Mucosa of rectum (tissue), 2 donors: ENCODE data around the gene S1PR3.

Experiments
- H3K27ac ChIP-seq, 2 donors: one replicate each; pipeline ENCODE4 v1.7.0; 2013; ENCODE audit warnings: inconsistent platforms in 2 of 2, low read depth in 2 of 2, low read length in 2 of 2
- H3K27me3 ChIP-seq, 2 donors: one replicate each; pipeline ENCODE4 v1.7.0; 2013; ENCODE audit warnings: low read length in 2 of 2; ENCODE audit not compliant: control insufficient read depth in 2 of 2, insufficient read depth in 2 of 2
- H3K36me3 ChIP-seq, 2 donors: one replicate each; pipeline ENCODE4 v1.7.0; 2013; ENCODE audit warnings: low read length in 2 of 2; ENCODE audit not compliant: control insufficient read depth in 2 of 2, insufficient read depth in 2 of 2
- H3K4me1 ChIP-seq, 2 donors: one replicate each; pipeline ENCODE4 v1.7.0; 2013; ENCODE audit warnings: low read length in 2 of 2, mild to moderate bottlenecking in 1 of 2; ENCODE audit not compliant: control insufficient read depth in 2 of 2, insufficient read depth in 2 of 2
- H3K4me3 ChIP-seq, 2 donors: one replicate each; pipeline ENCODE4 v1.7.0; 2013; ENCODE audit warnings: low read length in 2 of 2
- H3K9ac ChIP-seq, 2 donors: one replicate each; pipeline ENCODE4 v1.7.0; 2013; ENCODE audit warnings: low read length in 2 of 2, low read depth in 1 of 2, mild to moderate bottlenecking in 1 of 2
- H3K9me3 ChIP-seq, 2 donors: one replicate each; pipeline ENCODE4 v1.7.0; 2013; ENCODE audit warnings: low read length in 2 of 2; ENCODE audit not compliant: control insufficient read depth in 2 of 2
- donor health status: healthy.
- donor health status: Normal muscosa, but diverticular disease.

S1PR3 gene

DNA sequence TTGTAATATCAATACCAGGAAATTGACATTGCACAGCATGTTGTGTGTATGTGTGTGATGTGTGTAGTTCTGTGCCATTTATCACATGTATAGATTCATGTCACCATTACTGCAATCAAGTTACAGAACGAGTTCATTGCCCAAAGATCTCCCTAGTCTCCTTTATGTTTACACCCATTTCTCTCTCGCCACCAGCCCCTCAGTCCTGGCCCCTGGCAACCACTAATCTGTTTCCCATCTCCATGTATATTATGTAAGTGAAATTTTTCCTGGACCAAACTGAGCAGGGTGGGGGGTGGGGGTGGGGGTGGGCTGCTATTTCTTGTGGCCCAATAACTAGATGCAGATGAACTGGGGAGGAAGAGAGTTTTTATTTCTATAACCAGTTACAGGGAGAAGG is 11.5 kb upstream of the S1PR3 start:
- H3K4me3 ChIP-seq = no peak overlapping the region
- no peaks in the 10 kb centered on the region for H3K36me3 ChIP-seq
- H3K27ac ChIP-seq = no peak overlapping the region
- H3K9ac ChIP-seq = no peak overlapping the region
- no peaks in the 10 kb centered on the region for H3K9me3 ChIP-seq
- no peaks in the 10 kb centered on the region for H3K27me3 ChIP-seq
- peaks cover 0 to 2% of the 10 kb centered on the region in 2 donors for H3K4me1 ChIP-seq

GRCh38 chr9:88980740-88981203 is 10.5 kb upstream of the S1PR3 start:
- Histone ChIP-seq H3K27me3 (no peaks in the 10 kb centered on the region), H3K4me1 (peaks cover 0 to 2% of the 10 kb centered on the region in 2 donors), H3K4me3 (no peak overlapping the region), H3K9me3 (no peaks in the 10 kb centered on the region), H3K9ac (no peak overlapping the region), H3K36me3 (no peaks in the 10 kb centered on the region), H3K27ac (no peak overlapping the region)

DNA sequence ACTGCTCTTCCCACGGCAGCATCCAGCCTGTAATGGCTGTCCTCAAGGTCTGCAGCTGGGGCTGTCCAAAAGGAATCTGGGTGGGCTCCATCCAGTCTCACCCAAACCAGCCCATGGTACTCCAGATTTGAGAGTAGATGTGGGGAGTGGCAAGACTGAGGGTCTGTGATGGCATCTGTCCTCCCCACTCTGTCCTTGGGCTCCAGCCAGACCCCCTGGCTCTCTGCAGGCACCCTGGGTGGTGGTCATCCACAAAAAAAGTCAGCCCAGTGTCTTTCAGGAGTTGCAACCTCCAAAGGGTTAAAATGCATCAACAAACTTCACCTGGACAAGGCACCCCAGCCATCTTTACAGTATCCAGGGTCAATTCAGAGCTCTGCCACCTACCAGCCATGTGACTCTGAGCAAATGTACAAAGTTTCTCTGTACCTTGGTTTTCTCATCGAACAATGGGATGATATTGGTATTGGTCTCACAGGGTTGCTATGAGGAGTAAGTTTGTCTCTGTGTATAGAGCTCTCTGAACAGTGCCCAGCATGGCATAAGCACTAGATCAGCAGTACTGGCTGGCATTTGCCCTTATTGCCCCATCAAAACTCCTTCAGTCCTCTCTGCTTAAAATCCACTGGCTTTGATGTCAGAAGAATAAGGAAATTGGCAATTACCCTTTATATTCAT is 7.3 kb upstream of the S1PR3 start:
- Histone ChIP-seq H3K4me3 (no peak overlapping the region), H3K4me1 (no peaks in the 10 kb centered on the region), H3K27me3 (no peaks in the 10 kb centered on the region), H3K9ac (no peak overlapping the region), H3K27ac (no peak overlapping the region), H3K9me3 (no peaks in the 10 kb centered on the region), H3K36me3 (no peaks in the 10 kb centered on the region)

GRCh38 chr9:88984543-88984883 is 6.8 kb upstream of the S1PR3 start:
- no peak overlapping the region for H3K27ac ChIP-seq

DNA sequence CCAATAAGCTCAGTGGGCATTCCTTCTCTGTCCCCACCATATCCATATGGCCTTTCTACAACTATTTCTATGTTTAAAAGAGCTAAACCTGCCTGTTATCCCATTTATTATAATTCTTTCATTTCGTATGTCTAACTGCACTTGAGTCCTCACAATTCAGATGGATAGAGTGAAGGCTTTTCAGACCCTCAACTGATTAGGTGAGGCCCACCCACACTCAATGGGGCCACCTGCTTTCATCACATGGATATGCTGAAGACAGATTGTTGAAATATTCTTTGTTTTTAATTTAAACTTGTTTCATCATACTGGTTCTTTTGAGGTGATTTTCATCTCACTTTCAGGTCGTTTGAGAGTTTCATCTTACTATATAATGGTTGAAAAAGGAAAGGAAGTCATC is 5.7 kb upstream of the S1PR3 start:
- H3K4me1 ChIP-seq = no peaks in the 10 kb centered on the region

More at GRCh38 chr9:88984543-88984883, 6.8 kb upstream of the S1PR3 start:
- Histone ChIP-seq H3K36me3 (no peaks in the 10 kb centered on the region), H3K9ac (no peak overlapping the region), H3K4me3 (no peak overlapping the region), H3K9me3 (no peaks in the 10 kb centered on the region), H3K4me1 (no peaks in the 10 kb centered on the region), H3K27me3 (no peaks in the 10 kb centered on the region)

GRCh38 chr9:88986776-88987175 is 4.5 kb upstream of the S1PR3 start:
- H3K9me3 ChIP-seq = no peaks in the 10 kb centered on the region
- H3K4me3 ChIP-seq = no peak overlapping the region
- no peaks in the 10 kb centered on the region for H3K36me3 ChIP-seq
- H3K9ac ChIP-seq = no peak overlapping the region
- H3K27ac ChIP-seq = no peak overlapping the region
- peaks cover 0 to 1% of the 10 kb centered on the region in 2 donors for H3K4me1 ChIP-seq
- H3K27me3 ChIP-seq = peaks cover 0 to 1% of the 10 kb centered on the region in 2 donors

More for the DNA sequence above, 5.7 kb upstream of the S1PR3 start:
- Histone ChIP-seq H3K27me3 (no peaks in the 10 kb centered on the region), H3K36me3 (no peaks in the 10 kb centered on the region), H3K4me3 (no peak overlapping the region), H3K9ac (no peak overlapping the region), H3K27ac (no peak overlapping the region), H3K9me3 (no peaks in the 10 kb centered on the region)

GRCh38 chr9:88987661-88988060 is 3.6 kb upstream of the S1PR3 start:
- Histone ChIP-seq H3K27me3 (peaks cover 3 to 6% of the 10 kb centered on the region in 2 donors), H3K36me3 (no peaks in the 10 kb centered on the region), H3K27ac (no peak overlapping the region), H3K4me1 (peaks cover 0 to 5% of the 10 kb centered on the region in 2 donors), H3K9me3 (no peaks in the 10 kb centered on the region), H3K9ac (no peak overlapping the region), H3K4me3 (no peak overlapping the region)

DNA sequence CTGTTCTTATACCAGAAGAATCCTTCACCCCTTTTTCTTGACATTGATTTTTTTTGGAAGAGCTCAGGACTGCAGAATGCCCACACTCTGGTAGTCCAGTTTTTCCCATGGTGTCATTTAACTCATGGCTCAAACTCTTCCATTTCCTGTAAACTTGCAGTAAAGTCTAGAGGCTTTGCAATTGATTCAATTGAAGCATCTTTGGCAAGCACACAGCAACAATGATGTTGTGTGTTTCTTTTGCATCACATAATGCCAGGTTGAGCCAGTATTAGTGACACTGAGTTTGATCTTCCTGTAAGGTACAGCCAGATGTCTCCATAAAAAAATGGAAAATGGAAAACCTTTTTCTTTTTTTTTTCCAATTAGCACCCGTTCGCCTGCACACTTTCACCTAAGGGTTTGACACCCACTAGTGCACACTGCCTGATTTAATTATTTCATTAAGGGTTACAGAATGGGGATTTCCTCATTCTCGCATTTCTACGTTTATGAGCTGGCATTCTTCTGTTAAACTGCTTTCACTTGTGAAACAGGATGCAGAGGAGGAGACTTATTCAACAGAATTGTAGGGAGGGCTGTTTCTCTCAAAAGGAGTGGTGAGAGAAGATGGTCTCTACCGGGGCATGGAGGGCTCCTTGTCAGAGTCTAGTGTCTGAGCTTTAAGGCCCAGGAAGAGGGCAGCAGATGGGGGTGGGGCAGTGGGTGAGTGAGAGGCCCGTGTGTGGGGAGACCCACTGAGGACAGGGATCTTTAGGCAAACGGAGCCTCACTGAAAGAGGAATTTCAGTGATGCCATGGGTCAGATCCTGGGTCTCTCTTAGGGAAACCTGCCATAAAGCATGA is 2.2 kb upstream of the S1PR3 start:
- Histone ChIP-seq H3K4me3 (no peak overlapping the region), H3K27me3 (peaks cover 6 to 7% of the 10 kb centered on the region in 2 donors), H3K9ac (no peak overlapping the region), H3K4me1 (peaks cover 0 to 5% of the 10 kb centered on the region in 2 donors), H3K9me3 (no peaks in the 10 kb centered on the region), H3K36me3 (no peaks in the 10 kb centered on the region), H3K27ac (no peak overlapping the region)

DNA sequence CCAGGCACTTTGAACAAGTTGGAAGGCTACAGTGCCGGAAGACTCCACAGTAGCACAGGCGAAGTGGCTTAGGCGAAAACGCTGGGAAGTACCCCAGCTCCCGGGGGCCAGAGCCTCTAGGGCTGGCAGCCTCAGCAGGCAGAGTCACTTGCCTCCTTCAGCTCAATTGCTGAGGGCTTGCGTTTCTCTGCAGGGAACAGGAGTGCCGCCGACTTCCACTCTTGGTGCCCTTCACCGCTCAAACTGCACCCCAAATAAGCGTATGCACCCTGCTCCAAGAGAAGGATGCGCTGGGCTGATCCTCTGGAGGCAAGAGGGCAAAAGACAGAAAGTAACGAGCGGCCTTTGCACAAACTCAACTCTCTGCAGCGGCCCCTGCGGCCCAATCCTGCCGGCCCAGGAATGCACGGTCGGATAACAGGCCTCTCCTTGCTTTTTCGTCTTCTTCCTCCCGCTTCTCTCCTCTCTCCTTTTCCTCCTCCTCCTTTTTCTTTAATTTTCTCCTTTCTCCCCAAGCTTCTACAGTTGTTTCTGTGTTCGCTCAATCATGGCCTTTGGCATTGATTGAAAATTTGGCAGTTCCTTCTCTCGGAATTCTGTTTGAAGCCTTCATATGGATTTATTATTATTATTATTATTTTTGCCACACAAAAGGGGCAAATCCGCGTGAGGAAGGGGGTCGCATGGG is 1.1 kb upstream of the S1PR3 start:
- Histone ChIP-seq H3K4me1 (peaks cover 0 to 5% of the 10 kb centered on the region in 2 donors), H3K9ac (no peak overlapping the region), H3K4me3 (no peak overlapping the region), H3K27ac (no peak overlapping the region), H3K36me3 (no peaks in the 10 kb centered on the region), H3K9me3 (no peaks in the 10 kb centered on the region), H3K27me3 (peaks cover 6 to 7% of the 10 kb centered on the region in 2 donors)

DNA sequence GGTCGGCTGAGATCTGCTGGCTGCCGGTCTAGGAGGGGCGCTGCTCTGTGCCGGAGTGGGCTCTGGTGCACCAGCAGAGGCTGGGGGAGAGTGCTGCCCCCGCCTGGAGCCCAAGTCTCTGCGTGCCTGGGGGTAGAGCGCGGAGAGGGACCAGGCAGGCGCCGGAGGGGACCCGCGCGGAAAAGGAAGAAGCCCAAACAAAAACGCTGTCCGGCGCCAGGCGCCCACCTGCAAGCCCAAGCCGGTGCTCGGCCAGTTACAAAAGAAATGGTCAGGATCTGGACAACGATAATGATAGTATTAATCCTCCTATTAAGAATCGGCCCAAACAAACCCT is 571 bp upstream of the S1PR3 start:
- peaks cover 0 to 5% of the 10 kb centered on the region in 2 donors for H3K4me1 ChIP-seq

More for the DNA sequence above, 571 bp upstream of the S1PR3 start:
- H3K4me3 ChIP-seq = peak overlapping the region in 1 of 2 donors; percentile 20
- peaks cover 6 to 7% of the 10 kb centered on the region in 2 donors for H3K27me3 ChIP-seq
- H3K9ac ChIP-seq = no peak overlapping the region
- no peaks in the 10 kb centered on the region for H3K9me3 ChIP-seq
- H3K36me3 ChIP-seq = no peaks in the 10 kb centered on the region
- no peak overlapping the region for H3K27ac ChIP-seq
